OCI-LY7 (cell line): ENCODE measurements around the gene CD59.

Source experiments
- CTCF ChIP-seq: fragments of 200-600 bp; sonication (generic); conservative IDR thresholded peaks from 2 replicates; pipeline ENCODE4 v1.5.1; 2014; ENCODE audit warnings: mild to moderate bottlenecking, antibody characterized with exemption, low read length, moderate library complexity, mixed read lengths
- EZH2phosphoT487 ChIP-seq: fragments of 200-600 bp; sonication (generic); IDR thresholded peaks from 2 replicates; pipeline ENCODE4 v1.6.1; 2018; ENCODE audit warnings: low read depth, borderline replicate concordance, mild to moderate bottlenecking, mixed run types, antibody characterized with exemption, low read length, moderate library complexity, mixed read lengths

- no peak for TF ChIP-seq CTCF
- no peak for TF ChIP-seq EZH2phosphoT487
These were observed 45.0 kb downstream of the CD59 start for GRCh38 chr11:33691066-33691864.
